Thoracic aorta (tissue), 2 donors: ENCODE data around the gene RMND5A. TPM values are rescaled to one million over a fixed set of nuclear protein-coding genes. Genes with fewer than 3 reads are reported as not detected.

ENCODE experiments used
- ATAC-seq: fragments of 150-250 bp; one replicate; pipeline ENCODE4 v1.8.0; 2017; ENCODE audit warnings: low read depth; ENCODE audit not compliant: insufficient number of reproducible peaks, low FRiP score
- DNase-seq: peaks from one replicate; pipeline ENCODE4 v3.0.0-alpha.2; 2020; ENCODE audit warnings: low spot score
- H3K27ac ChIP-seq, 2 donors: fragments of 200-600 bp; sonication (generic); 1 replicate in 1 of 2; 2 replicates in 1 of 2; pipeline ENCODE4 v1.5.1; 2016; ENCODE audit warnings: mild to moderate bottlenecking in 2 of 2, moderate library complexity in 2 of 2
- H3K27me3 ChIP-seq: fragments of 200-600 bp; sonication (generic); replicated peaks from 2 replicates; pipeline ENCODE4 v1.6.0; 2016; ENCODE audit warnings: mild to moderate bottlenecking; ENCODE audit not compliant: insufficient read depth
- H3K36me3 ChIP-seq: fragments of 200-600 bp; sonication (generic); one replicate; pipeline ENCODE4 v1.5.1; 2016
- H3K4me1 ChIP-seq, 2 donors: fragments of 200-600 bp; sonication (generic); 1 replicate in 1 of 2; 2 replicates in 1 of 2; pipeline versions ENCODE4 v1.5.1 to v1.6.0; 2016; ENCODE audit warnings: low read depth in 2 of 2, mild to moderate bottlenecking in 1 of 2; ENCODE audit not compliant: control insufficient read depth in 1 of 2
- H3K4me3 ChIP-seq: fragments of 200-600 bp; sonication (generic); 2 replicates; pipeline ENCODE4 v1.5.1; 2016; ENCODE audit warnings: mild to moderate bottlenecking
- H3K9me3 ChIP-seq: fragments of 200-600 bp; sonication (generic); 2 replicates; pipeline ENCODE4 v1.5.1; 2016
- CTCF ChIP-seq: fragments of 200-600 bp; sonication (generic); IDR thresholded peaks from one replicate; pipeline ENCODE4 v1.5.1; 2019; ENCODE audit warnings: antibody characterized with exemption
- total RNA-seq, 2 donors: library from RNA; depleted of rRNA; stranded (reverse); fragments of >200 nt; gene quantifications; one replicate each; pipeline versions ENCODE4 v1.1.0 to v1.2.3, GENCODE V29; 2016

RMND5A gene
- total RNA-seq, 2 donors from 2014 or later = 23.8 to 27.7 TPM

- ATAC-seq (no peak), DNase-seq (no peak)
- Histone ChIP-seq H3K36me3 (no peaks in the 10 kb centered on the region), H3K4me3 (peak overlapping the region; percentile 55), H3K4me1 (peaks cover 16 to 36% of the 10 kb centered on the region in 2 donors), H3K27me3 (peaks cover 10% of the 10 kb centered on the region), H3K27ac (no peak overlapping the region), H3K9me3 (no peaks in the 10 kb centered on the region)
- no peak for TF ChIP-seq CTCF
These were observed 68.1 kb downstream of the RMND5A start for GRCh38 chr2:86788165-86788564.

GRCh38 chr2:86788881-86789686 is 69.0 kb downstream of the RMND5A start:
- no peak overlapping the region for H3K27ac ChIP-seq
- peak overlapping the region; percentile 55 for H3K4me3 ChIP-seq
- no peak for TF ChIP-seq CTCF
- peaks cover 10% of the 10 kb centered on the region for H3K27me3 ChIP-seq
- H3K9me3 ChIP-seq = no peaks in the 10 kb centered on the region
- no peak for DNase-seq
- ATAC-seq = no peak
- peaks cover 16 to 36% of the 10 kb centered on the region in 2 donors for H3K4me1 ChIP-seq
- H3K36me3 ChIP-seq = no peaks in the 10 kb centered on the region

- H3K9me3 ChIP-seq = no peaks in the 10 kb centered on the region
- DNase-seq (no peak), ATAC-seq (no peak)
- peak overlapping the region; percentile 55 for H3K4me3 ChIP-seq
- H3K27me3 ChIP-seq = peaks cover 10% of the 10 kb centered on the region
- no peaks in the 10 kb centered on the region for H3K36me3 ChIP-seq
- peaks cover 16 to 36% of the 10 kb centered on the region in 2 donors for H3K4me1 ChIP-seq
- TF ChIP-seq CTCF = no peak
- H3K27ac ChIP-seq = no peak overlapping the region
These were observed 69.6 kb downstream of the RMND5A start for GRCh38 chr2:86789687-86790133.

- Histone ChIP-seq H3K27ac (no peak overlapping the region), H3K9me3 (no peaks in the 10 kb centered on the region), H3K36me3 (no peaks in the 10 kb centered on the region), H3K4me3 (peak overlapping the region; percentile 55), H3K4me1 (peaks cover 16 to 36% of the 10 kb centered on the region in 2 donors), H3K27me3 (peaks cover 10% of the 10 kb centered on the region)
- no peak for TF ChIP-seq CTCF
- DNase-seq (no peak), ATAC-seq (no peak)
These were observed 70.1 kb downstream of the RMND5A start for GRCh38 chr2:86790134-86790675.

GRCh38 chr2:86790676-86791572 is 70.8 kb downstream of the RMND5A start, which contains the start of gene CD8A:
Gene CD8A, minus strand, starts transcription at chr2:86790913. Its CDS starts 88 bp downstream, at chr2:86790825.
- ATAC-seq (no peak), DNase-seq (no peak)
- peaks cover 10% of the 10 kb centered on the region for H3K27me3 ChIP-seq
- no peak for TF ChIP-seq CTCF
- H3K36me3 ChIP-seq = no peaks in the 10 kb centered on the region
- no peak within 1 kb of the TSS for H3K27ac ChIP-seq
- H3K4me1 ChIP-seq = peaks cover 16 to 36% of the 10 kb centered on the region in 2 donors
- H3K4me3 ChIP-seq = peak within 1 kb of the TSS; percentile 55
- H3K9me3 ChIP-seq = no peaks in the 10 kb centered on the region
